Glutamatergic neuron (in vitro differentiated cells): Measurements from ENCODE around the gene KRT77. TPM values are rescaled to one million over a fixed set of nuclear protein-coding genes. Genes with fewer than 3 reads are reported as not detected.
"Not testable (repeated sequence)": the region's sequence is repeated elsewhere in the genome, so short reads cannot be mapped to it uniquely, and the experiment has no call there.

ENCODE experiments used
- DNase-seq: peaks from one replicate; pipeline ENCODE4 v3.0.0; 2022
- H3K27ac Mint-ChIP-seq: one replicate; pipeline ENCODE4 v1.8.0; 2020; ENCODE audit warnings: mild to moderate bottlenecking, mixed read lengths, inconsistent platforms; ENCODE audit not compliant: unreplicated experiment
- H3K27me3 Mint-ChIP-seq: one replicate; pipeline ENCODE4 v1.8.0; 2020; ENCODE audit warnings: mild to moderate bottlenecking, moderate library complexity, mixed read lengths, inconsistent platforms; ENCODE audit not compliant: unreplicated experiment
- H3K36me3 Mint-ChIP-seq: one replicate; pipeline ENCODE4 v1.8.0; 2020; ENCODE audit warnings: mild to moderate bottlenecking, mixed read lengths, inconsistent platforms; ENCODE audit not compliant: unreplicated experiment
- H3K4me1 Mint-ChIP-seq: one replicate; pipeline ENCODE4 v1.8.0; 2020; ENCODE audit warnings: mild to moderate bottlenecking, low read depth, mixed read lengths, inconsistent platforms; ENCODE audit not compliant: unreplicated experiment
- H3K4me3 Mint-ChIP-seq: one replicate; pipeline ENCODE4 v1.8.0; 2020; ENCODE audit warnings: mild to moderate bottlenecking, mixed read lengths, inconsistent platforms; ENCODE audit not compliant: unreplicated experiment
- H3K9me3 Mint-ChIP-seq: one replicate; pipeline ENCODE4 v1.8.0; 2020; ENCODE audit warnings: mild to moderate bottlenecking, moderate library complexity, mixed read lengths, inconsistent platforms; ENCODE audit not compliant: unreplicated experiment
- CTCF ChIP-seq: fragments of 200-600 bp; sonication (generic); IDR thresholded peaks from one replicate; pipeline ENCODE4 v1.5.0; 2021; ENCODE audit not compliant: partially characterized antibody, unreplicated experiment
- total RNA-seq: library from RNA; stranded (reverse); fragmentation: NEBNext Ultra II Directional; extraction: Animal tissue kit (Norgen Biotek cat#: 25700); gene quantifications from one replicate; pipeline ENCODE4 v1.2.1, GENCODE V29; 2021; ENCODE audit not compliant: unreplicated experiment

Gene KRT77
- total RNA-seq, 1 donor from 2014 or later, result not detected

GRCh38 chr12:52720365-52720886 is 17.1 kb upstream of the KRT77 start:
- H3K27ac Mint-ChIP-seq, result no peak overlapping the region
- H3K4me3 Mint-ChIP-seq, result no peak overlapping the region
- no peaks in the 10 kb centered on the region for H3K27me3 Mint-ChIP-seq
- no peaks in the 10 kb centered on the region for H3K36me3 Mint-ChIP-seq
- peaks cover 6% of the 10 kb centered on the region for H3K9me3 Mint-ChIP-seq
- H3K4me1 Mint-ChIP-seq, result no peaks in the 10 kb centered on the region
- no peak for DNase-seq
- no peak for TF ChIP-seq CTCF

DNA sequence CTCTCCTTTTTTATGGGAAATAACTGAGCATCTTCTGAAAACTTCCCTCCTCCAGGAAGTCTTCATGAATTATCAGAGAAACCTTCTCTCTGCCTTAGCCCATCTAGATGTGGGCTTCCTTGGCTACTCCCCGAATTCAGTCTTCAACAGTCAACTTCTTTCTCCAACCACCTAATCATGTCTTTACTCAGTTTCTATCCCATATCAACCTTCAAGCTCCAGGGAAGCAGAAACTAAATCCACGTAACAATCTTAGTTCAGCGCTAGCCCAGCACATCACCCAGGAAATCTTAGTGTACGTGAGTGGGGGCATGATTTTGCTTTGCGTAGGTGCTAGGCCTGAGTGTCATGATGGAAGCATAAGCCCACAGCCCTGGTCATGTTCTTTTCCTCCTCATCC is 12.7 kb upstream of the KRT77 start:
- no peak for TF ChIP-seq CTCF
- DNase-seq, result no peak
- Mint-ChIP-seq H3K4me3 (no peak overlapping the region), H3K27ac (no peak overlapping the region), H3K9me3 (peaks cover 9% of the 10 kb centered on the region), H3K27me3 (peaks cover 11% of the 10 kb centered on the region), H3K36me3 (no peaks in the 10 kb centered on the region), H3K4me1 (no peaks in the 10 kb centered on the region)

- Mint-ChIP-seq H3K27ac (no peak overlapping the region), H3K4me1 (no peaks in the 10 kb centered on the region), H3K9me3 (peaks cover 9% of the 10 kb centered on the region), H3K27me3 (peaks cover 13% of the 10 kb centered on the region), H3K36me3 (no peaks in the 10 kb centered on the region), H3K4me3 (no peak overlapping the region)
- no peak for TF ChIP-seq CTCF
- DNase-seq, result no peak
These were observed 12.1 kb upstream of the KRT77 start for GRCh38 chr12:52715416-52715815.

GRCh38 chr12:52714887-52715281 is 11.6 kb upstream of the KRT77 start:
- Mint-ChIP-seq H3K4me3 (peak overlapping the region; percentile 69), H3K9me3 (peaks cover 9% of the 10 kb centered on the region), H3K27ac (no peak overlapping the region), H3K36me3 (no peaks in the 10 kb centered on the region), H3K4me1 (no peaks in the 10 kb centered on the region), H3K27me3 (peaks cover 13% of the 10 kb centered on the region)
- DNase-seq, result no peak
- TF ChIP-seq CTCF, result no peak

GRCh38 chr12:52713960-52714886 is 10.9 kb upstream of the KRT77 start:
- Mint-ChIP-seq H3K9me3 (peaks cover 9% of the 10 kb centered on the region), H3K27ac (no peak overlapping the region), H3K4me1 (no peaks in the 10 kb centered on the region), H3K36me3 (no peaks in the 10 kb centered on the region), H3K4me3 (peak overlapping the region; percentile 74), H3K27me3 (peaks cover 13% of the 10 kb centered on the region)
- no peak for TF ChIP-seq CTCF
- DNase-seq, result peak; percentile 58

GRCh38 chr12:52712122-52712521 is 8.8 kb upstream of the KRT77 start:
- H3K4me1 Mint-ChIP-seq, DNase-seq, H3K9me3 Mint-ChIP-seq, H3K4me3 Mint-ChIP-seq, H3K36me3 Mint-ChIP-seq, H3K27ac Mint-ChIP-seq: not testable (repeated sequence)
- peaks cover 13% of the 10 kb centered on the region for H3K27me3 Mint-ChIP-seq
